ENCODE results near the gene SMAP2. TPM values are rescaled to one million over a fixed set of nuclear protein-coding genes. Genes with fewer than 3 reads are reported as not detected.

SMAP2 gene
- total and polyA plus RNA-seq, 2 of the 4 experiments (the other 2 are of a cell fraction), result 30.1 to 31.0 TPM

- H2BK120ac ChIP-seq (ENCODE audit: low read depth, low read length), result no peak overlapping the region
- in situ Hi-C loops (cut with MboI; ENCODE audit: low sequenced_read_pairs), result no loop called here
- no peak overlapping the region for H2BK15ac ChIP-seq (ENCODE audit: low read depth, low read length)
- no peak overlapping the region for H2BK20ac ChIP-seq (ENCODE audit: low read depth, low read length)
- H2BK5ac ChIP-seq (ENCODE audit: low read depth, low read length, poor library complexity, severe bottlenecking), result no peak overlapping the region
- H3K27ac ChIP-seq (ENCODE audit: insufficient read depth, low read length), result no peak overlapping the region
- no peak overlapping the region for H2AK9ac ChIP-seq (replicated peaks; ENCODE audit: low read depth, low read length, poor library complexity)
- H3K9ac ChIP-seq (ENCODE audit: low read depth, low read length), result no peak overlapping the region
- no peak for TF ChIP-seq RFX5 (IDR thresholded peaks at IDR 0.05; ENCODE audit: low read depth, low read length)
- TF ChIP-seq CHD1 (IDR thresholded peaks at IDR 0.05; ENCODE audit: low read depth, low read length), result no peak
- no peak for TF ChIP-seq NFE2L2 (IDR thresholded peaks at IDR 0.05; ENCODE audit: low read depth, low read length)
- TF ChIP-seq, protein P1, sequence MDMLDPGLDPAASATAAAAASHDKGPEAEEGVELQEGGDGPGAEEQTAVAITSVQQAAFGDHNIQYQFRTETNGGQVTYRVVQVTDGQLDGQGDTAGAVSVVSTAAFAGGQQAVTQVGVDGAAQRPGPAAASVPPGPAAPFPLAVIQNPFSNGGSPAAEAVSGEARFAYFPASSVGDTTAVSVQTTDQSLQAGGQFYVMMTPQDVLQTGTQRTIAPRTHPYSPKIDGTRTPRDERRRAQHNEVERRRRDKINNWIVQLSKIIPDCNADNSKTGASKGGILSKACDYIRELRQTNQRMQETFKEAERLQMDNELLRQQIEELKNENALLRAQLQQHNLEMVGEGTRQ (IDR thresholded peaks at IDR 0.05; ENCODE audit: low read depth, low read length), result no peak
- no peak for ATAC-seq (ENCODE audit: low read depth)
- H3K23ac ChIP-seq (ENCODE audit: low read depth, low read length), result no peak overlapping the region
- no peak overlapping the region for H3K18ac ChIP-seq (ENCODE audit: low read depth, low read length)
- H3K4ac ChIP-seq (ENCODE audit: low read depth, low read length), result no peak overlapping the region
- ChIA-PET POLR2A (ENCODE audit: unreplicated experiment) (no interaction called here), CTCF (no interaction called here)
- dilution Hi-C loops (cut with HindIII; ENCODE audit: low sequenced_read_pairs, unreplicated experiment), result no loop called here
- no peaks in the 10 kb centered on the region for H3K4me1 ChIP-seq (ENCODE audit: control insufficient read depth, insufficient read depth, low read length)
- no peak overlapping the region for H3K4me3 ChIP-seq (ENCODE audit: insufficient read depth, low read depth, low read length)
- intact Hi-C loops (cut with micrococcal nuclease), result no loop called here
- no peak overlapping the region for H4K5ac ChIP-seq (ENCODE audit: low read depth, low read length)
- no peak overlapping the region for H2AK5ac ChIP-seq (ENCODE audit: low read depth, low read length)
- H3K4me2 ChIP-seq (ENCODE audit: low read depth, low read length), result no peak overlapping the region
- no peak overlapping the region for H2AFZ ChIP-seq (replicated peaks; ENCODE audit: low read length, poor library complexity)
- H4K8ac ChIP-seq (ENCODE audit: low read depth in 2 of 2, low read length in 2 of 2), result no peak overlapping the region
- no peak for DNase-seq
- no peaks in the 10 kb centered on the region for H3K36me3 ChIP-seq (ENCODE audit: control insufficient read depth, insufficient read depth, low read length)
- no peak overlapping the region for H3K56ac ChIP-seq (ENCODE audit: extremely low read depth, insufficient read depth, low read length)
- H3K79me1 ChIP-seq (ENCODE audit: low read depth in 1 of 2, low read length in 2 of 2), result no peaks in the 10 kb centered on the region
- H3K9me1 ChIP-seq (ENCODE audit: insufficient read depth, low read length), result no peaks in the 10 kb centered on the region
- BruUV-seq (replicated peaks), result no TSS peak
- H3K14ac ChIP-seq (replicated peaks; ENCODE audit: low read depth, low read length), result no peak overlapping the region
- peaks cover 9% of the 10 kb centered on the region for H3K27me3 ChIP-seq (ENCODE audit: control insufficient read depth, insufficient read depth, low read length)
- no peaks in the 10 kb centered on the region for H4K20me1 ChIP-seq (ENCODE audit: insufficient read depth, low read length)
- H3K9me3 ChIP-seq (ENCODE audit: control insufficient read depth, insufficient read depth, low read length), result peaks cover 11% of the 10 kb centered on the region
- H4K91ac ChIP-seq (ENCODE audit: insufficient read depth, low read depth, low read length), result no peak overlapping the region
Observed at GRCh38 chr1:40357625-40358024, 15.9 kb upstream of the SMAP2 start.

All from IMR-90 (cell line).